ENCODE measurements around the gene SRPK1.
"Not testable (repeated sequence)": the region's sequence is repeated elsewhere in the genome, so short reads cannot be mapped to it uniquely, and the experiment has no call there.

SRPK1 gene

DNA sequence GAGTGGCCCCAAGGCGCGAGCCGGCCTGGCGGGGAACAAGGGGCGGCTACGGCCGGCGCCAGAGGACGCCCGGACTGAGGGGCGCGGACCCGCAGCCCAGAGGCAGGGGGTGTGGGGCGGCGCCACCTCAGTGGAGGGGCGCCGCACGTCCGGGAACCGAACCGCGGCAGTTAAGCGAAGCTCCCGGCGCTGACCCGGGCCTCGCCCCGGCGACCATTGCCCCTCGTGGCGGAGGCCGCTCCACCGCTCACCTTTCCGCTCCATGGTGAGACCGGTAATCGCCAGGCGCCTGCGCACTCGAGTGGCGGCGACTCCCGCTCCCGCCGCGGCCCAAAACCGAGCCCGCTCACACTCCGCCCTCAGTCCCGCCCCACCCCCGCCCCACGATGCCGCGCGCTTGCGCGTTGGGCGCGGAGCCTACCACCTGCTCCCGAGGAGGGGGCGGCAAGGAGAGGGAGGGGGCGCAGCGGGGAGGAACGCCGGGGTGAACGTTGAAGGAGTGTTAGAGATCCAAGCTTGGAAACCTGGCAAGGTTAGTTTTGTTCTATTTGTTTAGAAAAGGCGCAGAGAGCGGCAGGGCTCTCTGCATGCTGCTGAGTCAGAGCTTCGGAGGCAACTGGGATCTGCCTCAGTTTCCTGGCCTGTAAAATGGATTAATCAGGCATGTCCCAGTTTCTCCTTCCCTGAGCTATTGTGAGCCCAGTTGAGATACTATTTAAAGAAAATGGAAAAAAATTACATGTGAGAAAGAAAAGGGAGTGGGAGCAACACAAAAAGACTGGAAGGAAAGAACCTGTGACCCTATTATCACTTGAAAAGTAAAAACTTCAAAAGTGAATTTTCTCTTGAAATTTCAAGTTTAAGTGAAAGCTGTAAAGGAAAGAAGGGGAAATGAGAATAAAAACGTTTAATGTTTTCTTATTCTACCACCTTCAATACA is at the start of gene SRPK1:
TSS of gene SRPK1 (minus strand) at position 306 of the 940 bp plus-strand sequence. CDS start at position 264, 42 bp downstream.
- DNase-seq: no peak

DNA sequence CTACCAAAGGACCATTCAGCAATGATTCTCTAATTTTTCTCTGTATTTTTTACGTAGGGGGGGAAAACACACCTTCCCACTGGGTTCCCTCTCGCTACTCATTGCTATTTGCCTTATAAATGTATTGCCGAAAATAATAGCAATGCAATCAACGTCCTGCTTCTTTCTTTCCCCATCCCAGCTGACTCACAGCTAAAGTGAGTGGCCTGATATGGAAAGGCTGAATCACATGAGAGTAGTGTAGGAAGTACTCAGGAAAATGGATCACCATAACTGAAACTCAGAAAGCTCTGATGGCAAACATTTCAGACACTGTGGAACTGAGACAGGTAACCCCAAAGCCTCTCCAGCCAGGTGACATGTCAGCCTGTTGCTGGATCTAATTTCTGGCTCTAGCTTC is 49.3 kb upstream of the SRPK1 start:
- DNase-seq: no peak

DNA sequence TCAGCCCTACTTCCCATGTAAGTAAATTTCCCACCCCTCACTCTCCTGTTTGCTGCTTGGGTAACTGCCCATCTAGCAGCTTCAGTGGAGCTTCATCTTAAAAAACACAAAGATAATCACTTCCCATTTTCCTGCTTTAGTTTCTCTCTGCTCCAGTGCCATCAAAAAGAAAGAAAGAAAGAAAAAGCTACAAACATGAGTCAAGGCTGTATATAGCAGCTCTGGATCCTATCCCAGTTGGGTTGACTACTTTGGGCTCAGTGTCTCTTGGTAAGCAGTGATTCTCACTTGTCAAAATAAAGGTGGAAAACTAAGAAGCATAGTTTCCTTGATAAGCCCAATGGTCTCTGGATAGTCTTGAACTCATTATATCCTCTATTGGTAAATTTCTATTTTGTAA is 48.7 kb upstream of the SRPK1 start:
- no peak for DNase-seq

DNA sequence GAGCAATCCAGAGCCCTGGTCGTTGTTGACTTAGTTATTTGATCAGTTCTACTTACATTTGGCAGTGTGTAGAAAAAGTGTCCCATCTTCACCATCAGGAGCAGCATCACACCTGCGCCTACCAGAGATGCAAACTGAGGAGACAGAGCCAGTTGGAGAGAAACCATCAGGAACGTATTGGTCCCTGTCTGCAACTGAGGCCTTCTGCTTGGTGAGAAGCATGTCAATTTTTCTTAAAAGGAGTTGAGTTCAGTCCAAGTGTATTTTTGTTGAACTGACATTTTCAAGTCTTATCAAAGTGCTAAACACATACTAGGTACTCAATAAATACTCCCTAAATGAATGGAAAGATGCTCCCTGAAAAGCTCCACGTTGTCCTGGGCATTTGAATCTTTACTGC is 47.9 kb upstream of the SRPK1 start:
- no peak for DNase-seq

DNA sequence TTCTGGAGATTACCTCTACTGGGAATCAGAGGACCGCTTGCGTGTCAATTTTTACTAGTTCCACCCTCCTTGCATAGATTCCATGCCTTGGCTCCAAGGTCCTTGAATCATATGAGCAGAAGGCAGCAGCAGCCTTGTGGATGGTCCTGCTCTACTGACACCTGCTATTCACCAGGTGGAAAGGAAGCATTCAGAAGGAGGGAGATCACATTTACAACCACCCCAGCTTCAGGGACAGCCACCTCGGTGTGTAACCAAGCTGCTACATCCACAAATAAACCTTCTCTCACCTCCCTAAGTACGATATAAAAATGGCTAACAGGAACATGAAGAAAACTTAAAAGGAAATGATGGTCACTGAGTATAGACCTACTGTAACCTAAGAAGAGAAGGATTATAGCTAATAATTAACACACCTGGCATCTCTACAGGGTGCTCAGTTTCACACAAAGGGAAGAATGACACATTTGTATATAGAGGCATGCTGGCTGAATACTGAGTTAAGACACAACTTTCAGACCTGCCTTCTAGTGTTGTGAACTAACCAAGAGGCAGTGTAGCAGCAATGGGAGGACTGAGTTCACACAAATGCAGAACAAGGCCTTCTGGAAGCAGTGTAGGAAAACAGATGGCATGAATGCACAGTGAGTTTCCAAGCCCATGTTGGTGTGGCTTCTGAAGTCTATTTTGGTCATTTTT is 46.3 kb upstream of the SRPK1 start:
- no peak for DNase-seq

DNA sequence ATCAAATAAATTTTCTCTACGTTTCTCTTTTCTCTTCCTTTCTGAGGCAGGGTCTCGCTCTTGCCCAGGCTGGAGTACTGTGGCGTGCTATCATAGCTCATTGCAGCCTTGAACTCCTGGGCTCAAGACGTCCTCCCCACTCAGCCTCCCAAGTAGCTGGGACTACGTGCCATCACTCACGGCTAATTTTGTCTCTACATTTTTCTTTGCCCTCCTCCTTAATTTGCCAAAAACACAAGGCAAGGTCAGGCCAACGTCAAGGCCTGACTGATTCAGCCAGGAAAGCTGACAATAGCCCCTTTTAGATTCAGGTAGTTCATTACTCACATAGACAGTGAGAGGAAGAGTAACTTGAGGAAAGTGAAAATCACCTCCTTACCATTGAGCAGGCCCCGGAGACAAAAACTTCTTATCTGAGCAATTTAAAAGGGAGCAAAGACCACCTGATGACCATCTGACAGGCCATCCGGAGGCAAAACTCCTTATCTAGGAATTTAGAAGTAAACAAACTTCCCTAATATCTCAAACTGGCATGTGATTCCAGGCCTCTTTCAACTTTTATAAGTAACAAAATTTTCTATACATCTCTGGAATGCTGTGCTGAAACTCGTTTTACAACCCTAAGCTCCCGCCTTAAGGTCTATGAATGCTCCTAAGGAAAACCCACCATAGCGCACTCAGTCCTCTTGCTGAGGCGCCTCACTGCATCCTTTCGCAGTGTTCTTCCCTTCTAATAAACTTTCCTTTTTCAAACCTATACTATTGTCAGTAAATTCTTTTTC is 42.1 kb upstream of the SRPK1 start:
- no peak for DNase-seq

DNA sequence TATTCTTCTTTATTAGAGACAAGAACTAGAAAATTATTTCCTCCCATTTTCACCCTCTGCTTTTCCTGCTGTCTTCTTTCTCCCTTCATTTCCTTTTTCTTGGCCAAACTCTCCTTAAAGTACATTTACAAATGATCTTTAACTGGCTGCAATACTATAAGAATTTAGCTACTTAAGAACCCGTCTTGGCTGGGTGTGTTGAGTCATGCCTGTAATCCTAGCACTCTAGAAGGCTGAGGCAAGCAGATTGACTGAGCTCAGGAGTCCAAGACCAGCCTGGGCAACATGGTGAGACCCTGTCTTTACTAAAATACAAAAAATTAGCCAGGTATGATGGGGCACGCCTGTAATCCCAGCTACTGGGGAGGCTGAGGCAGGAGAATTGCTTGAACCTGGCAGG is 39.3 kb upstream of the SRPK1 start:
- DNase-seq: no peak

DNA sequence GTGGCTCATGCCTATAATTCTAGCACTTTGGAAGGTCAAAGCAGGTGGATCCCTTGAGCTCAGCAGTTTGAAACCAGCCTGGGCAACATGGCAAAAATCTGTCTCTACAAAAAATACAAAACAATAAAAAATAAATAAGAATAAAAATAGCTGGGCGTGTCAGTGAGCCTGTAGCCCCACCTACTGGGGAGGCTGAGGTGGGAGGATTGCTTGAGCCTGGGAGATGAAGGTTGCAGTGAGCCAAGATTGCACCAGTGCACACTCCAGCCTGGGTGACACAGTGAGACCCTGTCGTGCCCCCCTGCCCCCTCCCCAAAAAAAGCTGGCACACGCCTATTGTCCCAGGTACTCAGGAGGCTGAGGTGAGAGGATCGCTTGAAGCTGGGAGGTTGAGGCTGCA is 35.1 kb upstream of the SRPK1 start:
- DNase-seq: no peak

DNA sequence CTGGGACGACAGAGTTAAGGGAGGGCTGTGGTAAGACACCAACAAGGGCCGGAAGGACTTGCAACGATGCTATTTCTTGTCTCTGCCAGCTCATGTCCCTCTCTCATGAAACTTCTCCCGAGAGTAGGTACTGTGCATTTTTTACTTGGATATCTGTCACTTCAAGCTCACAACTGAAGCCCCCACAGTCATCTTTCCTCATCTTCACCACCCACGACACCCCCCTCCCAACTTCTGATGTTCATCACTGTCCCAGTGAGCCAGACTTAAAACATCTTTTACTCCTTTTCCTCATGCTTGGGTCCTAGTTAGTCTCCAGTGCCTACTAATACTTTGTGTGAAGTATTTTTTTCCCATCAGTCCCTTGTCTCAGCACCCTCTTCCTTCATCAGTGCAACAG is 34.6 kb upstream of the SRPK1 start:
- DNase-seq: no peak

DNA sequence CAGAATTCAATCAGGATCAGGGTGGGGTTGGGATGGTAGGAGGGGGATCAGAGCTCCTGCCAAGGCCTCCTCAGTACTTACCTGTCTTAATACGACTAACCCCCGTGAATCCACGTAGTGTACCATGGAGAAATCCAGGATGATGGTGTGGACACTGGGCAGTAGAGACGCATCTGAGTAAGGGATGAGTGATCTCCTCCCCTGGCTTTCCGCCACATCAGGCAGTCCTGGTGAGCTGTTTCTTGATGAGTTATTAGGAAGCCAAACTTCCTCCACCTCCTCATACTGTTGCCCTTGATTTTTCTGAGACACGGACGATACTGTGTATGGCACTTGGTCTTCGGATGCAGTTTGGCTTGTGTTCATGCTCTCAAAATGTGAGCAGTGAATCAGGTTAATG is 34.2 kb upstream of the SRPK1 start:
- DNase-seq: no peak

DNA sequence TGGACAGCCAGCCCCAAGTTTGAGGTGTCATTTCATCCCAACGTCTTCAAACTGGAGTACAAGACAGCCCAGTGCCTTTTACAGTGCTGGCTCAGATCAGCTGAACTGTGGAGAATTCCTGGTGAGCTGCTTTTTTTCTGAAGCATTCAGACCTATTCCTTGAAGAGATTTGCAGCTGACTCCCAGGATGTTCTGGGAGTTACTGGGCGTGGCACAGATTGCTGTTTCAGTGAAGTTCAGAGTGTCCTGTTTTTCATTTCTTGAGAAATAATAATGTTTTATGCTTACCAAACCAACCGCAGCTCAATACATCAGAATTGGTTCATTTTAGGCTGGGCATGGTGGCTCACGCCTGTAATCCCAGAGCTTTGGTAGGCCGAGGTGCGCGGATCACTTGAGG is 33.4 kb upstream of the SRPK1 start:
- DNase-seq: no peak

DNA sequence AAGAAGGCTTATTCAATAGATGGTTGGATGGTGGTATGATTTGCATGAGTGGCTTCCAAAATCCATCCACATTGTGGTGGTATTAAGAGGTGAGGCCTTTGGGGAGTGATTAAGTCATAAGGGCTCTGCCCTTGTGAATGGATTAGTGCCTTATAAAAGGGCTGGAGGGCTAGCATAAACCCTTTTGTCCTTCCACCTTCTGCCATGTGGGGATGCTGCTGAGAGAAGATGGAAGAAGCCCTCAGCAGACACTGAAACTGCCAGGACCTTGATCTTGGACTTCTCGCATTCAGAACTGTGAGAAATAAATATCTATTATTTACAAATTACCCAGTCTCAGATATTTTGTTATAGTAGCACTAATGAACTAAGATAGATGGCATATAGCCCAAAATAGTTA is 27.8 kb upstream of the SRPK1 start:
- DNase-seq: no peak

DNA sequence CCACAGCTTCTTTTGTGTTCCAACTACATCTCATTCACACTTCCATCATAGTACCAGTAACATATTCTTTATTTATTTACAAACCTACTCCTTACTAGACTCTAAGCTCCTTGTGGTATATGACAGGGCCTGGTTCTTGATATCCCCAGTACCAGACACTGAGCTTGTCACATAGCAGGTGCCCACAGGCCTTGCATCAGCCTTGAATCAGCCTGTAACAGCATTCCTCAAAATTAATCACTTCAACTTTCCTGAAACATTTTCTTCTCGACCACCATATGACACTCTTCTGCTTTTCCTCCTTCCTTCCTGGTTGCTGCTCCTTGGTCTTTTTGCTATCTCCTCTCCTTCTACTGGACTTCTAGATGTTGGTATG is 24.7 kb upstream of the SRPK1 start:
- DNase-seq: no peak

DNA sequence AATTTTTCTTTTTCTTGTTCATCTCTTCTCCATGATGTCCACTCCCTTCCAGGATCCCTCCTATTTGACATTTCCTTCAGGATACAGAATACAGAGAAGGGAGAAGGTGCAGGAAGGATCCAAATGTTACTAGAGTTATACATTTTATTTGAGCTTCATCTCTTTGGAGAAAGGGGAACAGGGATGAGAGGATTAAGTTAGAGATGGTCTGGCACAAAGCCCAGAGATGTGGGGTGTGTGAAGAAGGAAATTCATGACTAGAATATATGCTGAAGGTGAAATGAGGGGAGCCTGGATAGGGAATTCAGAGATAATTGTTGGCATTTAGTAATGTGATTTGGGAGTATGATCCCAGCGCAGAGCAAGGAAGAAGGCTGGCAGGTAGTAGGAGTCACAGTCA is 22.5 kb upstream of the SRPK1 start:
- no peak for DNase-seq

DNA sequence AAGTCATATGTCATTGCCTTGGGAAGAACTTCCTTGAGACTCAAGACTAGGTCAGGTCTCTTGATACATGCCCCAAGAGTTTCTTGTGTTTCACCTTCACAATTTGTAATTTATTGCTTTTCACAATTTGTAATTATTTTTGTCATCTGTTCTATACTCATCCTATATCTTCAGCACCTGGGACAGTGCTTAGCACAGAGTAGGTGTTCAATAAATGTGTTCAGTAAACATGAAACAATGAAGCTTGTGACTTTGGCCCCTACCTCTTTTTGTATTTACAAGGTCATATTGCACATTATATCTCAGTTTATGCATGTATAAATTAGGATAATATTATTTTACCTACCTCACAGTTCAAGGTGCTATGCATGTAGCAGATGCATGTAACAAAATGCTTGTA is 21.5 kb upstream of the SRPK1 start:
- DNase-seq: no peak

DNA sequence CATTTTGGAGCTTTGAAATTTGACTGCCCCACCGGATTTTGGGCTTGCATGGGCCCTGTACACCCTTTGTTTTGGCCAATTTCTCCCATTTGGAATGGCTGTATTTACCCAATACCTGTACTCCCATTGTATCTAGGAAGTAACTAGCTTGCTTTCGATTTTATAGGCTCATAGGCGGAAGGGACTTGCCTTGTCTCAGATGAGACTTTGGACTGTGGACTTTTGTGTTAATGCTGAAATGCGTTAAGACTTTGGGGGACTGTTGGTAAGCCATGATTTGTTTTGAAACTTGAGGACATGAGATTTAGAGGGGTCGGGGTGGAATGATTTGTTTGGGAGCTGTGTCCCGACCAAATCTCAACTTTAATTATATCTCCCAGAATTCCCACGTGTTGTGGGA is 20.3 kb upstream of the SRPK1 start:
- DNase-seq: not testable (repeated sequence)

DNA sequence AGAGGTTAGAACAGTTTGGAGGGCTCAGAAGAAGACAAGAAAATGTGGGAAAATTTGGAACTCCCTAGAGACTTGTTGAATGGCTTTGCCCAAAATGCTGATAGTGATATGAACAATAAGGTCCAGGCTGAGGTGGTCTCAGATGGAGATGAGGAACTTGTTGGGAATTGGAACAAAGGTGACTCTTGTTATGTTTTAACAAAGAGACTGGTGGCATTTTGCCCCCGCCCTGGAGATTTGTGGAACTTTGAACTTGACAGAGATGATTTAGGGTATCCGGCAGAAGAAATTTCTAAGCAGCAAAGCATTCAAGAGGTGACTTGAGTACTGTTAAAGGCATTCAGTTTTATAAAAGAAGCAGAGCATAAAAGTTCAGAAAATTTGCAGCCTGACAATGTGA is 19.1 kb upstream of the SRPK1 start:
- DNase-seq: not testable (repeated sequence)

DNA sequence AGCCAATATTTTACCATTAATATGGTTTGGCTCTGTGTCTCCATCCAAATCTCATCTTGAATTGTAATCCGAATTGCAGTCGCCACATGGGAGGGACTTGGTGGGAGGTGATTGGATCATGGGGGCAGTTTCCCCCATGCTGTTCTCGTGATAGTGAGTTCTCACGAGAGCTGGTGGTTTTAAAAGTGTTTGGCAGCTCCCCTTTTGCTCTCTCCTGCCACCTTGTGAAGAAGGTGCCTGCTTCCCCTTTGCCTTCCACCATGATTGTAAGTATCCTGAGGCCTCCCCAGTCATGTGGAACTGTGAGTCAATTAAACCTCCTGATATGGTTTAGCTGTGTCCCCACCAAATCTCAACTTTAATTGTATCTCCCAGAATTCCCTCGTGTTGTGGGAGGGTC is 18.4 kb upstream of the SRPK1 start:
- DNase-seq: not testable (repeated sequence)

DNA sequence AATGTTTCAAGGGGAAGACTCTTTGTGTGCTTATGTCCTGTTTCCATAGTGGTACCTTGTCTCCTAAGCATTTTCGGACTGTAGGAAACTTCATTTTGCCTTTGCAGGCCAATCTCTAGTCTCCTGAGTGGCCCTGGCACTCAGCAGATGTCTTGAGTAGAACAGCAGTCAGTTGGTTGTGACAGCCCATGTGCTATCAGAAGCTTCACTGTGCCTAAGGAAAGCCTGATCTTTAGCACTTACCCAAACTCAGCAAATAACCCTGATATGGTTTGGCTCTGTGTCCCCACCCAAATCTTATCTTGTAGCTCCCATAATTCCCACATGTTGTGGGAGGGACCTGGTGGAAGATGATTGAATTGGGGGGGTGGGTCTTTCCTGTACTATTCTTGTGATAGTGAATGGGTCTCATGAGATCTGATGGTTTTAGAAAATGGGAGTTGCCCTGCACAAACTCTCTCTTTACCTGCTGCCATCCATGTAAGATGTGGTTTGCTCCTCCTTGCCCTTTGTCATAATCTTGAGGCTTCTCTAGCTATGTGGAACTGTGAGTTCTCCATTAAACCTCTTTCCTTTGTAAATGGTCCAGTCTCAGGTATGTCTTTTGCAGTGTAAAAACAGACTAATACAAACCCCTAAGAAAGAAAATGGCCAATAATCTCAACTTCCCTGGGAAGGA is 15.9 kb upstream of the SRPK1 start:
- no peak for DNase-seq

DNA sequence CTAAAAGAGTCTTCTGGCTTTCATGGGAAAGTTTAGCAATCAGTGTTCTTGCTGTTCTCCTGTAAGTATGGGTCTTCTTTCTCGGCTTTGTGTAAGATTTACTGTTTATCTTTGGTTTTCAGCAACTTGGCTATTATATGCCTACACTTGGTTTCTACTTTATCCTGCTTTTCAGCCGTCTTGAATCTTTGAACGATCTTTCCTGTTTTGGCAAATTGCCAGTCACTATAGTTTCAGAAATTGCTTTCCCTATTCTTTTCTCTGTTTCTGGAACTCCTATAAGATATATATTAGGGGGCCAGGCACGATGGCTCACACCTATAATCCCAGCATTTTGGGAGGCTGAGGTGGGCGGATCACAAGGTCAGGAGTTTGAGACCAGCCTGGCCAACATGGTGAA is 14.6 kb upstream of the SRPK1 start:
- DNase-seq: no peak

DNA sequence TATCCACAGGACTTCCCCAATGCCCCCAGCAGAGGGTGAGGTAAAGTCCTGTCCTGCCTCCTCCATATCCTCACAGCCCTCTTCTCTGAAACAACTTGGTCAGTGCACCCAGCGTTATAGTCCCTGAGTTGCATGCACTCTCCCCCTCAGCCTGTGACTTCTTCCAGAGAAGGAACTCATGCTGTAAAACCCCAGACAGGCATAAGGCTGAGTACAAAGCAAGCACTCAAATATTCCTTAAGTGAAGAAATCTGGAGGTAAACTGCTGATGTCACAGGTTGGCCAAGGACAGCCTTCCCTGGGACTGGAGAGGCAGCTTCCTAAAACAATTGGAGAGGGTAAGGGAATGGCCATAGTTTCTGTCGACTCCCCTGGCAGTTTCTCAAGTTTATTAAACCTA is 12.9 kb upstream of the SRPK1 start:
- no peak for DNase-seq

DNA sequence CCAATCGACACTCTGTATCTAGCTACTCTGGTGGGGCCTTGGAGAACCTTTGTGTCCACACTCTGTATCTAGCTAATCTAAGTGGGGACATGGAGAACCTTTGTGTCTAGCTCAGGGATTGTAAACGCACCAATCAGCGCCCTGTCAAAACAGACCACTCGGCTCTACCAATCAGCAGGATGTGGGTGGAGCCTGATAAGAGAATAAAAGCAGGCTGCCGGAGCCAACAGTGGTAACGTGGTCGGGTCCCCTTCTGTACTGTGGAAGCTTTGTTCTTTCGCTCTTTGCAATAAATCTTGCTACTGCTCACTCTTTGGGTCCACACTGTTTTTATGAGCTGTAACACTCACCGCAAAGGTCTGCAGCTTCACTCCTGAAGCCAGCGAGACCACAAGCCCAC is 11.0 kb upstream of the SRPK1 start:
- DNase-seq: not testable (repeated sequence)

DNA sequence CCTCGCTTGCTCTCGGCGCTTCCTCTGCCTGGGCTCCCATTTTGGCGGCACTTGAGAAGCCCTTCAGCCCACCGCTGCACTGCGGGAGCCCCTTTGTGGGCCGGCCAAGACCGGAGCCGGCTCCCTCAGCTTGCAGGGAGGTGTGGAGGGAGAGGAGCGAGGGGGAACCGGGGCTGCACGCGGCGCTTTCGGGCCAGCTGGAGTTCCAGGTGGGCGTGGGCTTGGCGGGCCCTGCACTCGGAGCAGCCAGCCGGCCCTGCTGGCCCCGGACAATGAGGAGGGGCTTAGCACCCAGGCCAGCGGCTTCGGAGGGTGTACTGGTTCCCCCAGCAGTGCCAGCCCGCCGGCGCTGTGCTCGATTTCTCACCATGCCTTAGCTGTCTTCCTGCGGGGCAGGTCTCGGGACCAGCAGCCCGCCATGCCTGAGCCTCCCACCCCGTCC is 10.2 kb upstream of the SRPK1 start:
- DNase-seq: no peak
